HG02870 (cell line): Measurements from ENCODE around the gene CFAP77.

Experiments
- ATAC-seq: cut with Tn5 transposase; IDR thresholded peaks from one replicate; pipeline ENCODE4 v1.9.1; 2021; ENCODE audit warnings: mild to moderate bottlenecking, moderate library complexity; ENCODE audit not compliant: unreplicated experiment

The CFAP77 gene

GRCh38 chr9:132572921-132573320, 162.9 kb downstream of the CFAP77 start:
- ATAC-seq: no peak

GRCh38 chr9:132575005-132575609, 165.1 kb downstream of the CFAP77 start:
- ATAC-seq: no peak

- ATAC-seq: no peak
These were observed 165.8 kb downstream of the CFAP77 start for GRCh38 chr9:132575811-132576210.

- ATAC-seq: no peak
These were observed 167.1 kb downstream of the CFAP77 start for GRCh38 chr9:132577119-132577518.

- no peak for ATAC-seq
These were observed 168.4 kb downstream of the CFAP77 start for GRCh38 chr9:132578367-132578932.

- no peak for ATAC-seq
These were observed 169.4 kb downstream of the CFAP77 start for GRCh38 chr9:132579427-132579798.

- no peak for ATAC-seq
These were observed 172.3 kb downstream of the CFAP77 start, which contains the start of gene BARHL1 for GRCh38 chr9:132582276-132582785. BARHL1 (plus strand) TSS chr9:132582606; CDS start chr9:132582798, 192 bp downstream.

- ATAC-seq: no peak
These were observed 173.0 kb downstream of the CFAP77 start for GRCh38 chr9:132582786-132583583.

- no peak for ATAC-seq
These were observed 173.7 kb downstream of the CFAP77 start for GRCh38 chr9:132583584-132584304.

- no peak for ATAC-seq
These were observed 174.9 kb downstream of the CFAP77 start for GRCh38 chr9:132584601-132585560.

- no peak for ATAC-seq
These were observed 176.2 kb downstream of the CFAP77 start for GRCh38 chr9:132585954-132586829.

GRCh38 chr9:132586830-132587591, 177.0 kb downstream of the CFAP77 start:
- ATAC-seq: no peak

- no peak for ATAC-seq
These were observed 177.6 kb downstream of the CFAP77 start for GRCh38 chr9:132587592-132587955.

- no peak for ATAC-seq
These were observed 178.1 kb downstream of the CFAP77 start for GRCh38 chr9:132588098-132588497.

GRCh38 chr9:132588501-132589147, 178.6 kb downstream of the CFAP77 start:
- ATAC-seq: no peak

GRCh38 chr9:132589148-132590036, 179.4 kb downstream of the CFAP77 start:
- no peak for ATAC-seq

- ATAC-seq: no peak
These were observed 180.0 kb downstream of the CFAP77 start for GRCh38 chr9:132590037-132590317.
